Kidney tubule cell (primary cell): ENCODE data around the gene JTB.
A peak's percentile ranks its signal among the peaks of the same experiment; 100 is the strongest.

Experiments
- DNase-seq: peaks from one replicate; pipeline ENCODE4 v3.0.0-alpha.2; 2018; ENCODE audit warnings: low spot score

JTB gene

DNA sequence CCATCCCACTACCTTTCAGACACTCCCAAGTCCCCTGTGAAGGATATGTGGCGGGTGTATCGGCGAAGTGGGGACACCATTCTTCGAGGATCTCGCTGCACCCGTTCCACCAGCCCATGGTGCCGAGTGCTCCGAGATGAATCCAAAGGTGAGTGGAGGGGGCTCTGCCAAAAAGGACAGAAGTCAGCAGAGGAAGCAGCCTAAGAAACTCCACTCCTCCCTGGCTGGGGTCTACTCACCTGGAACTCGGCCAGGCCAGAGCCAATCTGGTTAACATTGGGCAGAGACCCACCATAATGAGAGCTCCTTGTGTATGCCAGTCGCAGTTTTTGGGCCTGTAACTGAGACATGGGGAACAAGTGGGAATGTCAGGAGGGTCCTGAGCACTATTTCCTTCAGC, 22.6 kb downstream of the JTB start:
- DNase-seq = no peak

DNA sequence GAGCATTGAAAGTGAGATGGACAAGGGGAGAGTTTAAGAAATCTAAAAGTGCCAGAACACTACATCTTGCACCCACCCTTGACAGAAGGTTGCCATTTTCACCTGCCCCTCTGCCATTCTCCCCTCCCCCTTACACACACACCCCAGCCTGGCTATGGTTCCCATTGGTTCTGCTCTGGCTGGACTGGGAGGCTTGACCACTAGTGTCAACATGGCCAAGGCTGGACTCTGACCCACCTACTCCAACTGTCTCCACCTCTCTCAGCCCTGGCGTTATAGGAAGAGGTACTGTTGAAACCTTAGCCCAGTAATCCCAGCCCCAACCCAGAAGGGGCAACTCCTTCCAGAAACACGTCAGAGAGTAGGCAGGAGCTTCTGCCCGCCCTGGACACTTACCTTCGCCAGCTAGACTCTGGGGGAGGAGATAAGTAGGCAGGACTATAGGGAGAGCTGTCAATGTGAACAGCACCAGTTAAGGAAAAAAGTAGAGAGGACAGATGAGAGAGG, 23.6 kb downstream of the JTB start:
- no peak for DNase-seq

DNA sequence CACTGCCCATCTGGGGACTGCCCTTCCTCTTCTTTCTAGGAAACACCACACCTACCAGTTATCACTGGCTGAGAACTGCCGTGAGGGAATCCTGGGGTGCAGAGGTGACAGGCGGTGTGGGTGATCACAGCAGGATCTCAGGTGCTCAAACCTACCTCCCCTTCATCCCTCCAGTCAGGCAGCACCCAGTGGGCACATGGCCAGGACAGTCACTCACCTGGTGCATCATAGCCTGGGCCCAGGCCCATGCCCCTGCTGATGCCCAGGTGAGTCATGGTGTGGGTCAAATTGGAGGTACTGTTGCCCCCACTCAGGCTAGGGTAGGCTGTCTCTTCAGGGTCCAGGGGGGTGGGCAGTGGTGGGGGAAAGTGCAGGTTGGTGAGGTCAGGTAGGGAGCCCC, 25.7 kb downstream of the JTB start:
- peak; percentile 45 for DNase-seq

DNA sequence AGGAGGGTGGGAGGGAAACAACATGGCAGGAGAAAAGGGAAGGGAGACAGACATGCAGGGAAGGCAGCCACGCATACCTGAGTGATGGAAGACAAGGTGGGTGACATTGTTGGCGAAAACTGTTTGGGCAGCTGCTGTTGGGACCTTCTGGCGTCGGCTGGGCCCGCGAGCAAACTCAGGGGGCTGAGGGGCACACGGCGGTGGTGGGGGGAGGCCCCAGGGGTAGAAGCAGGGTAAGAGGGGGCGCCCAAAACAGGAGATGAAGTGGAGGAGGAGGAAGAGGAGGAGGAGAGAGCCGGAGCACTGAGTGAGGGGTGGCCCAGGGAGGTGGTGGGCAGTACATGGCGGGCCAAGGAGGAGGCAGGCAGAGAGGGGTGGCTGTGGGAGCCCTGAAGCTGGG, 26.3 kb downstream of the JTB start:
- DNase-seq = no peak

DNA sequence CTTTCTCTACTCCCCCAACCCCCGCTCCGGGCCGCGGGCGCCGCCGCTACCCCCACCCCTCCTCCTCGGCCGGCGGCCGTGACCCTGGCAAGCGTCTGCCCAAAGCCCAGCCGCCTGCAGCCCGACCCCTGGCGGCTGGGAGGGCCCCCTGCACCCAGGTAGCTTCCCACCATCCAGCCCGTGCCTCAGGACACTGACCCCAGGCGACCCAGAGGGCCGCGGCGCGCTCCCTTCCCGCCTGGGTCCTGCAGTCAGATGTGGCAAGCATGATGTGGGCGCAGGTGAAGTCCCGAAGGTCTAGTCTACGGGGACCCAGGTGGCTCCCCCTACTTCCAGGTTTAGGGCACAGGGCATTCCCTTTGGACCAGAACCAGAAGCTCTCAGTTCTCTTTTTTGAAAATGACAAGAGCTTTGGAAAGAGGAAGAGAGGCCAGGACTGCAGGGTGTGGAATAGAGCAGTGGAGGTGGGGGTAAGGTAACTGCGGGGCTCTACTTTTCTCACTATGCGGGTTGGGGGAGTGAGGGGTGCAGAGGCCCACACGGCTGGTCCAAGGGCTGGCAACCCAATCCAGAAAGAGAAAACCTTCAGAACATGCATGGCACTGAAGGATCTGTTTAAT, 30.7 kb downstream of the JTB start, which contains the start of gene DENND4B:
Gene DENND4B (minus strand): TSS at position 97 of the 620 bp plus-strand sequence. CDS start 2,344 bp downstream, outside the sequence.
- peak; percentile 84 for DNase-seq

DNA sequence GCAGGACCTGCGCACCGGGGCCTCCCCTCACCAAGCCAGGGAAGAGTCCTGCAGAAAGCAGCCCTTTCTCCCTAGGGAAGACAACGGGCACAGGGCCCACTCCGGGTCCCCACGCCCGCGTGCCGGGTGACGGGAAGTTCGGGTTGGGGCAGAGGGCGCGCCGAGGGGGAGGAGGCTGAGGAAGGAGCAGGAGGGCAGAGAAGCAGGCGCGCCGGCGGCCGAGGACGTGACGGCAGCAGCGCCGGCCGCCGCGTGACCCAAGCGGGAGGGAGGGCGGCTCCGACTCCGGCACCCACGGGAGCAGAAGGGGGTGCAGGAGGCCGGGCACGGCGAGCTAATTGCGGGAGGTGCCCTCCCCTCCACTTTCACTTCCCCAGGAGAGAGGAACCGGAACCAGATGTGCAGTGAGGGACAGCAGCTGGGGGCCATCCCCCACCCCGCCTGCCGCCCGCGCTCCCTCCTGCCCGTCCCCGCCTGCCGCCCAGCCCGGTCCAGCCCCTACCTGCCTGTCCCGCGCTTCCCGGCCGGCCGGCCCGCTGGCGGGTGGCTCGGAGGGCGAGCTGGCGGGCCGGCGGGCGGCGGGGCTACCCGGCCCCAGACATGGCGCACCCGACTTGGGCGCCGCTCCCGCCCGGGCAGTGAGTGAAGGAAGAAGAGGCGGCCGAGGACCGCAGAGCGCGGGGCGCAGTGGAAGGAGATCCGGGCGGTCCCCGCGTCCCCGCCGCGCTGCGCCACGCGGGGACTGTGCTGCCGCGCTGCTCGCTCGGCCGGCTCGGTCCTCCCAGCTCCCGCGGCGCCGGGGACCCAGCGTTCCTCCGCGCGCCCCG, 31.5 kb downstream of the JTB start:
- peak; percentile 78 for DNase-seq

DNA sequence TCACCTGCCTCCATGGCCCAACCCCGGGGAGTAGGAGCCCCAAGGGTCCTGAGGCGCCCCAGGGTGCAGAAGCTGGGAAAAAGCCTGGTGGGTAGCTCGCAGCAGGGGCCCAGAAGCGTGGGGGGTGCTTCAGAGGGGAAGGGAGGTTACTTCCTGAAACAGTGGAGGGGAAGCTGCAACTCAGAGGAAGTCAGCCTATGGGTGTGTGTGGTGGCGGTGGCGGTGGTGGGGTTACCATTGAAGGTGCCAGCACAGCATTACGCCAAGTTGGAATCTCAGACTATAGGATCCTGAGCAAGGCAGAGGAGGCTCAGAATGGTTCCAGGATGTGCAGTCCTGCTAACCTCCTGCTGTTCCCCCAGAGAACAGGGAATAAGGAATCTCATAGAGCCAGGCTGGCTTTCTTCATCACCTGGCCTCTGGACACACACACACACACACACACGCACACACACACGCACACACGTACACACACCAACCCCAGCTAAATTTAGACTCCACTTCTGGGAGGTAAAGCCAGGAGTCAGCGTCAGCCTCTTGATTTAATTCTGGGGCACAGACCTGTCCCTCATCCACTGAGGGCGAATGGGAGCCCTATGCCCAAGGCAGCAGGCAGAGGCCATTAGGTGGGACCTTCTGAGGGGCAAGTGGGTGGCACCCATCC, 32.2 kb downstream of the JTB start:
- DNase-seq = no peak

DNA sequence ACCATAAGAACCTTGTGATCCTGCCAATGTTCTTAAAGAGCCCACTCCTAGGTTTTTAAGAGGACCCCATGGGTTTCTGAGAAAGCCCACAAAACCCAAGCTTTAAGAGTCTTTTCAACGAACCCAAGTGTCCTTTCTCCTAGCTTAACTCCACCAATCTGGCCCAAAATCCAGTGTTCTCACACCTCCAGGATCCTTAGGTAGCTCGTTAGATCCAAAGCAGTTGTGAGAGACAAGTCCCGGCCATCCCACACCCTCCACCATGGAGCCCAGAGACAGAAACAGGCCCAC, 32.7 kb downstream of the JTB start:
- no peak for DNase-seq

DNA sequence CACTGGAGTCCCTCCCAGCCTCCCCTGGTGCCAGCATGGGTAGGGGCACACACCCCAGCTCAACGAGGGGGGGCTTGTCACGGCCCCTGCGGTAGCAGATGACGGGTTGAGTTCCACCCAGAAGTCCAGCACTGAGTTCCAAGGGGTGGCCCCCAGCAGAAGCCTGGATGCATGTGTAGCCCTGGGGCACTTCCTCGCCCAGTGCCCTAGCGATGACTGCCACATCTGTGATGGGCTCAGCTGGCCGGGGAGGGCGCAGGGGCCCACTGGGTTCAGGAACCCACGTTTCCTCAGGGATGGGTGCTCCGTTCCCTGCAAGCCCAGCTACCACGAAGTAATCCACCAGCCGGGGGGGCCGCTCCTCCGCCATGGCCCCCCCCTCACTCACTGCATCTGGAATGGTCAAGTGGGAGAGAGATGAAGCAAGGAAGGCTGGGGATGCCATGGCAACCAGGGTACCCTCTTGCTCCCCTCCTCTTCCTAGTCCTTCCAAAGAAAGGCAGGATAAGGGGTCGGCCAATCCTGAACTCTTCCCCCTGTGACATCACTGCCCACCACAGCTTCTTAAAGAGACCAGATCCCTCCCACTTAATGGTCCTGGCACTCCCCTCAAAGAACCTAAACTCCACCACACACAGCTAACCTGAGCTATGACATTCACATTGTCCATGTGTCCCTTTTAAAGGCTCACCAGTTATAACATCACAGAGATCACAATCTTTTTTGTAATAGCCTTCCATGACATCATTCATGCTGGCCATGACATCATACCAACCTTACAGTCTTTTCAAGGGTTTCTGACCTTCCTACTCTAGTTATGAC, 33.3 kb downstream of the JTB start:
- DNase-seq = no peak

DNA sequence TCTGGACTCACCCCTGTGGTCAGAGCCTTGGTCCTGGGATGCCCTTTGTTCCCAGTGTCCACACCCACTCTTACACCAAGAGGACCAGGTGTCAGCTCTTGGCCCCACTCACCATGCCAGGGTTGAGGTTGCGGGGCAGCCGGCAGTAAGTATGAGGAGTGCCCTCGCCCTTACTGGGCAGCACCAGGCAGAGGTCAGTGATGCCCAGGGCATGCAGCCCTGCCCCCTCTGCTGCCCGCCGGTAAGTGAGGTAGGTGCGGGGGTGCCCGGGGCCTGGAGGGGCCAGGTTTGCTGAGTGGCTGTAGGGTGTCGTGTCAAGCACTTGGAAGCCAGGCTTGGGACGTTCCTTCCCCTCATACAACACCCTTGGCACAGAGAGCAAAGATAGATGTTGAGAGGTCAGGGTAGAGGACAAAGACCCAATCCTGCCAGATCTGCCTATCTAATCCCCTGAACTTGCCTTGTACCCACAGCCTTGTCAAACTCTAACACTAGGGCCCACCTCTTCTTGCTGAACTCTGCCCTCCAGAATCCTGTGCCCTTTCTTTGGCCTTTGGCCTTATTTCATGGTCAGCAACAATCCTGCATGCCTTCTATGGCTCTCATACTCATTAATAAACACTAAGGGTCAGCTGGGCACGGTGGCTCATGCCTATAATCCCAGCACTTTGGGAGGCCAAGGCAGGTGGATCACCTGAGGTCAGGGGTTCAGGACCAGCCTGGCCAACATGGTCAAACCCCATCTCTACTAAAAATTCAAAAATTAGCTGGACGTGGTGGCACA, 34.5 kb downstream of the JTB start:
- DNase-seq = no peak

DNA sequence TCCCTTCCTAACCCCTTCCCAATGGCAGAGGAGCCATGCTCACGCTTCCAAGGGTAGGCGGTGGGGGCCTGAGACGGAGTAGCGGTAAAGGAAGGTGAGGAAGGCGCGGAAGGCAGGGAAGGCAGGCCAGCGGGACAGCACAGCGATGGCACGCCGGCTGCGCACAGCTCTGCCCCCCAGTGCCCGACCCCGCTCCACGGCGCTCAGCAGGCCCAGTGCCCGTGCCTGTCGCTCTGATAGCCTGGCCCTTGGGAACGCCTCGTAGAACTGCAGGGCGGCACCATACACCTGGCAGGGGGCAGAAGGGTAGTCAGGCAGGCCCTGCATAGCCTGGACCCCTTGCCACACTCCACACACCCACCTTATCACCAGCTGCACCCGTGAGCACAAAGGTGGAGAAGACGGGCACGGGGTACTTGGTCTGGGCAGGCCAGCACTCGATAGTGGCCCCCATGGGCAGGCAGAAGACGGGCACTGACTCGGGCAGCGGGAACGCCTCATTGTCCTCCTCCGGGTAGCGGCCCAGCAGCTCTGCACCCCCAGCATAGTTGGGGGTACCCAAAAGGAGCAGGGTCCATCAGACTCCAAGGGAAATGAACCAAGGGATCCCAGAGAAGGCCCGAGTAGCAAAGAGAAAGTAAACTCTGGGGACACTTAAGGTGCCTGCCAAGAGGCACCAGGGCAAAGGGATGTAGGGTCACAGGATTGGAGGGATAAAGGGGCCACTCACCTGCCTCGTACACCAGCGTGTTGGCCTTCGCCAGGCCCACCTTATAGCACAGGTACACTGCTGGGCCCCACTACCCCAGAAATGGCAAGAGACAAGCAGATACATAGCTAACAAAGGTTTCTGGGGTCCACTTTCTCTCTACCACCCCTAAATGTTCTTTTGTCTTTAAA, 35.4 kb downstream of the JTB start:
- no peak for DNase-seq

DNA sequence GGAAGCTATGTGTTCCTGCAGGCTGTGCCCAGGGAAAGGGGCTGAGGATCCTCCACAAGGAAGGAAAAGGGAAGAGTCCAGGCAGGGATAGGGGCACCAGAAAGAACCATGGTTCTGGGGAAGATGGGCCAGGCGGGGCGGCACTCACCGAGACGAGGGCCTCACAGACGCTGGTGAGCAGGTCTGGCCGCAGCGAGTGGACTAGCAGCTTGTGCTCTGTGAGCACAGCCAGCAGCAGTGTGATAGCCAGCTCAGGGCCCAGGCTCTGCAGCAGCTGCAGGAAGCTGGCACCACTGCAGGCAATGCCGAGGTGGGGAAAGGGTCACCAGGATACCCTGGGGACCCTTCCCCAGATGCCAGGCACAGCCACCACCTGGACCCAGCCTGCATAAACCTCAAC, 36.7 kb downstream of the JTB start:
- DNase-seq = no peak

DNA sequence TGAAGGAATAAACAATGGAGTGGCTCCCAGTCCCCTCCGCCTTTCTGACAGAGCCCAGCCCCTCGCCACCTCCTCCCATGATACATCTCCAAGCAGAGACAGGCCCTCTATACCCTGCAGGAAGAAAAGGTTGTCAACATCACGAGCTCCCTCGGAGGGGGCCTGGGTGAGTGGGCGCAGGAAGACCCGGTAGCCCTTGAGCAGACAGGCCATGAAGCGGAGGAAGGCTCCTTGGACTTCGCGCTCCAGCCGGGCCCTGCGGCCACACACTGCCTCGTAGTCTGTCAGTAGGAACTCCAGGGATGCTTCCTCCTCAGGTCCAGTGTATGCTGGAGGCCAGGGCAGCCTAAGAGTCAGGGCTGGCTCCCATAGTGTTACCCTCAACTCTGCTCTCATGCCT, 38.0 kb downstream of the JTB start:
- DNase-seq = no peak

DNA sequence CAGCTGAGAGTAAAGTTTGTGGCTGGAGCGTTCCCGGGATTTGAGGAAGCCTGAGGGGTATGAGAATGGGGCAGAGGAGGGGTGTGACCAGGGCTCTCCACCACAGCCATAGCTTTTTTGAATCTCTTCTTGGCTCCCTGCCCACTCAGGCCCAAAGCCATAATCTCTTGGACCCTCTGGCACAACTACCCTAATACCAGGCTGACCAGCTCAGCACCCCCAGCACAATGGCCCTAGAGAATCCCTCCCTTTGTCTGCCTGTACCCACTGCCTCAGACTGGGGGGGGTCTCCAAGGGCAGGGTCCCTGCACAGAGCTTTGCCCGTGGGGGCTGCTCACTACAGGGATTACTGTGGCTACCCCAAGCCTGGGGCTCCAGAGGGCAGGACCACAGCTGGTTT, 38.5 kb downstream of the JTB start:
- DNase-seq = no peak

DNA sequence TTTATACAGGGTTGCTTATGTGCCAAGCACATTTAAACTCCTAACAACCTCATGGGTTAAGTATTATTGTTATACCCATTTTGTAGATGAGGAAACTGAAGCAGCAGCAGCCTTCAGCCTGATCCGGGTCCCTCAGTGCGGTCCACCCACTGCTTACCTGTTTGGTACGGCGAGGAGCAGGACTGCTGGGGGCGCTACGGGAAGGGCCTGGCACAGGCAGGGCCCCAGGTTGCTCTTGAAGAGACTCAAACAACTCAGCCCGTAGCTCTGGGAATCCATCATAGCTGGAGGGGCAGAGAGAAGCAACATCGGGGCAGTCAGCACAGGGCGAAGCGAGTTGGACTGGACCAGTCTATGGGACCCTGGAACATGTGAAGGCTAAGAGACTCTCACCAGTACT, 40.1 kb downstream of the JTB start:
- DNase-seq = no peak

DNA sequence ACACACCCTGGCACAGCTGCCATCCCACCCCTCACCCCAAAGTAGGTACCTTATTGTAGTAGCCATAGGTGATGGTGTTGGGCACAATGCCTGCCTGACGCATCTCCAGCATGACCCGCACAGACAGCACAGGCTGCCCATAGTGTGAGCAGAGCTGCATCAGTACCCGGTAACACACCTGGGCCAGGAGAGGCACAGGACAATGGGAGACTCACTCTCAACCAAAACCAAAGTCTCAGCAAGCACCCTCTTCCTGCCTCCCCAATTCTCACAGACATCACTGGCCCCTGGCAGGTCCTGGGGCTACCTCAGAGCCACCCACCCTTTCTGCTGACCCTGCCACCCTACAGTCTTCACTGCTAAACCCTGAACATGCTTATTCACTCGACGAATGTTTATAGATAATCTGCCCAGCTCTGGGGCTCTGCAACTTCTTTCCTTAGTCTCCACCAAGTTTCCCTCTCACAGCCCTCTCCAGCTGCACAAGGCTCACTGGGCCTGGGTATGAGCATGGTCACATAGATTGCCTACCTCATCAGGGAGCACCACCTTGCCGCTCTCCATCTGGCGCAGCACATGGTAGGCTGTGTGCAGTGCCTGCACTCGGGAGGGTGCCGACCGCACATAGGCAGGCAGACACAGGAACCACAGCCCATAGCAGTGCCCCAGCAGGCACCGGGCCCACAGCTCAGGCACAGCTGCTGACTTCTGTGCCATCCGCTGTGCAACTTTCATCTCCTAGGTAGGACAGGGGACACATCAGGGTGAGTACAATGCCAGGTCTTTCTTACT, 41.3 kb downstream of the JTB start:
- no peak for DNase-seq

DNA sequence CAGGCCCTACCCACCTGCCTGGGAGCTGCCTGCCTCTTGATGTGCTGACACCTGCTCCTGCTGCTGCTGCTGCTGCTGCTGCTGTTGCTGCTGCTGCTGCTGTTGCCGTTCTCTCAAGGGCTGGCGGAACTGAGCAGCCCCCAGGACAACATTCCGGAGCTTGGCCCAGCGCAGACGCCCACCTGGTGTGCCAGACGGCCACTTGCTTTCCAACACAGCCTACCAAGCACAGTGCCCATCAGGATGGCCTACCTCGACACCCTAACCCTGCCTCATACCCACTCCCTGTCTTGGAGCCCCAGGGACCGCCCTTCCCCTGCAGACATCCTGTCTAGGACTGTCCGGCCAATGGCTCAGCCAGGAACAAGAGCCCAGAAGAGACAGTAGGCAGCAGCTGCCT, 42.7 kb downstream of the JTB start:
- no peak for DNase-seq

DNA sequence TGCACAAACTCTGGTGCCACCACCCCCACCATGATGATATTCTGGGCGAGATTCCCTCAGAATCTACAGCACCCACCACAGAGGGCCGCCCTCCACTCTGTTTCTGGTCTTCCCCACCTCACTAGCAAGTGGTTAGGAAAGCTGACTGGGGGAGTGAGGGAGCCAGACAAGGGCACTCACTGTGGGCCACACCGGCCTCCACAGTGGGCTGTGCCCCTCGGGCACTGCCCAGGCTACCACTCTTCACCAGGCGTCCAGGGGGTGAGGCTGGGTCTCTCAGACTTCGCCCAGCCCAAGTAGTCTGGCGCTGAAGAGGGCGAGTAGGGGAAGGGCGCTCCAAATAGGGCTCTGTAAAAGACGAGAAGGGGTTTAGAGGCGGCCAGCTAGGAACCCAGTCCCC, 43.5 kb downstream of the JTB start:
- DNase-seq = no peak

DNA sequence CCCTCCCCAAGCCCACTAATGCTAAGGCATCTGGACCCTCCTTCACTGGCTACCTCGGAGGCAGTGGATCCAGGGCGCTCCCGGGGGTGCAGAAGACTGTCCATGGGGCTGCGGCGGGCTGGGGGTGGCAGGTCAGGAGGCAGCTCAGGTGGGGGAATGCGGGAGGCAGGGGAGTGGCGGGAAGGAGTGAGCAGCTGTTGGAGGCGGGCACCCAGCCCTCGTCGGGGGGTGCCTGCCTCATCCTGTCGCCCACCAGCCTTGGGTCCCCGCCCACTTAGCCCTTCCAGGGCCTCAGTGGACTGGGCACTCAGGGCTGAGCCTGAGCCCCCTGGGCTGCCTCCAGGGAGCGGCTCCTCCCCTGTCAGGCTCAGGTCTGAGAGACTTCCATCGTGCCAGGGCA, 44.0 kb downstream of the JTB start:
- DNase-seq = no peak
